ENCODE measurements around the gene MYRIP.
A peak's percentile ranks its signal among the peaks of the same experiment; 100 is the strongest.
"Not testable (repeated sequence)": the region's sequence is repeated elsewhere in the genome, so short reads cannot be mapped to it uniquely, and the experiment has no call there.

The MYRIP gene

DNA sequence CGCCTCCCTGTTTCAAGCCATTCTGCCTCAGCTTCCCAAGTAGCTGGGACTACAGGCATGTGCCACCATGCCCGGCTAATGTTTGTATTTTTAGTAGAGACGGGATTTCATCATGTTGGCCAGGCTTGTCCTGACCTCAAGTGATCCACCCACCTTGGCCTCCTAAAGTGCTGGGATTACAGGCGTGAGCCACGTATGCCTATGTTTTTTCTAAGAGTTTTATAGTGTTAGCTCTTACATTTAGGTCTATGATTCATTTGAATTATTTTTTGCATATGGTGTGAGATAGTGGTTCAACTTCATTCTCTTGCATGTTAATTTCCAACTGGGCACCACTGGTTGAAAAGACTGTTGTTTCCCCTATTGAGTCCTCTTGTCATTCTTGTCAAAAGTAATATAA, 473.6 kb downstream of the MYRIP start:
- DNase-seq (ENCODE audit: low read depth in 2 of 2) = not testable (repeated sequence)

GRCh38 chr3:40287248-40287647, 477.8 kb downstream of the MYRIP start:
- DNase-seq (ENCODE audit: low read depth in 2 of 2) = no peak

DNA sequence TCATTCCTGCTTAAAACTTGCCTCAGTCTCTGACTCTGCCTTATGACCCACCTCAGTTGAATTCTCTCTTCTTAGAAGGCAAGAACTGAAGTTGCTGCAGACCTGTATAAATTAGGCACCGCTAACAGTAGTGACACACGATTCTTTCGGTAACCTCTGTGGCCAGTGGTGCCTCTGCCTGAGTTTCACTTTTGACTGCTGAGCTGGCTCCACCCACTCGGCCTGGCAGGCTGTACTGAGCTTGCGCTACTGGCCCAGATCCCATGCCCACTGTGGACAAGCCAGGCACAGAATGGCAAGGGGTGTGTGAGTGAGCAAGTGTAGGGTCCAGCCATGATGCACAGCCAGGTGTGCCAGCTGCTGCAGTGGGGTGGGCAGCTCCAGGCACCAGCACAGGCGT, 481.0 kb downstream of the MYRIP start:
- no peak for DNase-seq (ENCODE audit: low read depth in 2 of 2)

DNA sequence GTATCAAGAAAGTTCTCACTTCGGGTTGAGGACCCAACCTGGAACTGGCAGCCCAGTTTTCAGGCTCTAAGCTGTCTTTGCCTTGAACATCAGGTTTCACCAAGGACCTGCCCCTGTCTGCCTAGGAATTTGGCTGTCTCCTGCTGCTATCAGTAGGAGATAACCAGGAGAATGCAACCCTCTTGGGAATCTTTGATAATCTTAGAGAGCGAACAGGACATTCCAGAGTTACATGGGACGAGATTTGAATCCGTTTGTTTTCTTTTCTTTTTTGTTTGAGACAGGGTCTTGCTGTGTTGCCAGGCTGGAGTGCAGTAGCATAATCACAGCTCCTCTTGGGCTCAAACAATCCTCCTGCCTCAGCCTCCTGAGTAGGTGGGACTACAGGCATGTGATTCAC, 482.1 kb downstream of the MYRIP start:
- DNase-seq (ENCODE audit: low read depth in 2 of 2) = no peak

GRCh38 chr3:40292637-40293349, 483.4 kb downstream of the MYRIP start:
- no peak for DNase-seq (ENCODE audit: low read depth in 2 of 2)

GRCh38 chr3:40294434-40294833, 485.0 kb downstream of the MYRIP start:
- DNase-seq (ENCODE audit: low read depth in 2 of 2) = no peak

DNA sequence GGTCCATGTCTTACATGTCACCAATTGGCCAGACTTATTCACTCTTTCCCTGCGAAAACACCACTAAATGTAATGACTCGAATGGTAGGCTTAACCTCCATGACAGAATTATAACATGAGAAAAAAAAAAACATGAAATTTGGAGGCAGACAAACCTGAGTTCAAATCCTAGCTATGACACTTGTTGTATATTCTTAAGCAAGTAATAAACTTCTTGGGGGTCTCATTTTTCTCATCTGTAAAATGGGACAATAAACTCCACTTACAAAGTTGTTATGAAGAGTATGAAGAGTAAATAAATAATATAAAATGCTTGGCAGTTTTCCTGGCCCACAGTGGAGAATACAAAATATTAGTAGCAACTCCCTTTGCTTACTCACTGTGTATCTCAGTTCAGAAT, 488.7 kb downstream of the MYRIP start:
- no peak for DNase-seq (ENCODE audit: low read depth in 2 of 2)

GRCh38 chr3:40299130-40299720, 489.8 kb downstream of the MYRIP start:
- no peak for DNase-seq (ENCODE audit: low read depth in 2 of 2)

- DNase-seq (ENCODE audit: low read depth in 2 of 2) = peak; percentile 40 to 42
Observed at GRCh38 chr3:40299721-40300335, 490.4 kb downstream of the MYRIP start.

GRCh38 chr3:40302784-40303183, 493.4 kb downstream of the MYRIP start:
- no peak for DNase-seq (ENCODE audit: low read depth in 2 of 2)

- no peak for DNase-seq (ENCODE audit: low read depth in 2 of 2)
Observed at GRCh38 chr3:40304352-40304751, 494.9 kb downstream of the MYRIP start.

DNA sequence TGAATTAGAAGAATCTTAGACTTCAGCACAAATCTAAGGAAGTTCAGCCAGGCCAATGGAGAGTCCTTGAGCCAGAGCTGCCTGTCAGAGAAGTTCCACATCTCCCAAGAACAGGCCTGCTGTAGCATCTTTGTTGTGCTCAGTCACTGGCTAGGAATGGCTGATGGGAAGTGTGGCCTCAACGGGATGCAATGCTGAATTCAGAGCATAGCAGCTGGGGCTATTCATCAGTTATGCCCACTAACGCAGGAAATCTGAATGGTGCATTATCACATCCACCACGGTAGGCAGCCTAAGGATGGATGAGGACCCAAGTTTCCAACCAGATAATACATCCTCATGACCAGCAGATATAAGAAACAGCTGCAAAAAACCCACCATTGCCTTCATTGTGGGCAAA, 496.9 kb downstream of the MYRIP start:
- DNase-seq (ENCODE audit: low read depth in 2 of 2) = no peak

DNA sequence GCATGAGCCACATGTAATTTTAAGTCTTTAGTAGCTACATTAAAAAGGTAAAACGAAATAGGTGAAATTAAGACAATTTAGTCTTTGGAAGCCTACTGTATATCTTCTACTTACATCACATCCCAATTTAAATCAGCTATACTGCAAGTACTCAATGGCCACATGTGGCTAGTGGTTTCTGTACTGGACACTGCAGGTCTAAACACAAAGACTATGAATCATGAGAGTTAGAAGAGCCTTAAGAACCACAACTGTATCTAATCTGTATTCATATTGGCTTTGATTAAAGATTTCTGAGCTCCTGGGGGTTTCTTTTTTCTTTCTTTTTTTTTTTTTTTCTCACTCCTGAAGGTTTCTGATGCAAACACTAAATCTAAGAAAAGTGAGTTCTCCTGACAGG, 497.8 kb downstream of the MYRIP start:
- no peak for DNase-seq (ENCODE audit: low read depth in 2 of 2)

DNA sequence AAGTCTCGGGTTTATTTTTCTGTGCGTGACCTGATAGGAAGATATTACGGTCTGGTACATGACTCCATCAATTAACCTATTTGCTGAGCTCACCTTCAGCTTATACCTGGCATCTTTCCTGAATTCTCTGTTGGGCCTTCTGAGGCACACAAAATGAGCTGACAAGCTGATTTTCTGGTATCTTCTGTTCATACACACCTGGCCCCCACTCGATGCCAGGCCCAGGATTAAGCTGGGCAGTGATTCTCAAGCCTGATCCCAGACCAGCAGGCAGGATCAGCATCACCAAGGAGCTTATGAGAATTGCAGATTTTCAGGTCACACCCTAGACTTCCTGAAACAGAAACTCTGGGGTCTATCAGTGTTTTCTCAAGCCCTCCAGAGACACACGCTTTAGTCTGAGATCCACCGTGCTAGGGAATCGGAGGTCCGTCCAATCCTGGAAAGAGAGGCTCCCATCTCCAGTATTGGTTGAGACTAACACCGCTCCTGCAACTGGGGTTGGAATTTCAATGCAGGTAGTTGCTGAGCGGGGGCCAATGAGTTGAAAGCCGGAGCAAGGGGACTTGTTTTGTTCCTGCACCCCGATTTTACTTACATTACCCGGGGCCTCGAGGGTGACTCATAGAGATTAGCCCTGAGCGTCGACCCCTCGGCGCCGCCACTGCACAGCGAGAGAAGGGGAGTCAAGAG, 499.5 kb downstream of the MYRIP start:
- no peak for DNase-seq (ENCODE audit: low read depth in 2 of 2)

DNA sequence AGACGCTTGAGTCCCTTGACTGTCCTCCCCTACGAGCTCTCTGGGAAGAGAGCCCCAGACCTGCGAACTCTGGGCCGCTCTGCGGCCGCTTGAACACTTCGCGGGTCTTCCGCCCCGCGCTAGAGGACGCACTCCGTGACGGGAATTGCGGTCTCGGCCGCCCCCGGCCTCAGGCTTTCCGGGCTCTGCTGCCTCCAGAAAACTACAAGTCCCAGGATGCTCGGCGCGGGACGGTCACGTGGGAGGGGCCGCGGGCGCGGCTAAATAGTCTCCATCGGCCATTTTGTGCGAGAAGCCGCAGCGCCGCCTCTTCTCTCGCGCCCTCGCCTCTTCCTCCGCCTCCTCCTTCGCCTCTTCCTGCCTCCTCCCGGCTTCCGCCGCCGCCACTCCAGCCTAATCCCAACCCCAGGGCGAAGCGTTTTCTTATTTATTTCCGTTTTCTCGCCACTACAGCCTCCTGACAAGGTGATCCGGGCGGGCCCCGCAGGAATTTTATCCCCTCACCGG, 500.1 kb downstream of the MYRIP start, which contains the start of gene EIF1B:
Gene EIF1B, plus strand, starts transcription at position 290 of the 507 bp plus-strand sequence. CDS start 235 bp downstream, outside the sequence.
- peak; percentile 94 for DNase-seq (ENCODE audit: low read depth in 2 of 2)

Measured in fibroblast of skin of left biceps (primary cell).